ENCODE data around the gene ZNF12. TPM values are rescaled to one million over a fixed set of nuclear protein-coding genes. Genes with fewer than 3 reads are reported as not detected.
"Not testable (repeated sequence)": the region's sequence is repeated elsewhere in the genome, so short reads cannot be mapped to it uniquely, and the experiment has no call there.

The ZNF12 gene
- total RNA-seq (ENCODE audit: low replicate concordance), result 16.9 and 36.9 TPM in 2 replicates

GRCh38 chr7:6706666-6707407, at the start of gene ZNF12:
ZNF12 (minus strand) TSS chr7:6706947; CDS start chr7:6705173, 1,774 bp downstream.
- peak within 1 kb of the TSS; percentile 89 for H3K4me3 ChIP-seq (ENCODE audit: low read depth, low read length)
- TF ChIP-seq CTCF (IDR thresholded peaks at IDR 0.05; ENCODE audit: insufficient read depth, low read length), result no peak
- peak; percentile 92 for DNase-seq (ENCODE audit: low read depth)

- H3K4me3 ChIP-seq (ENCODE audit: low read depth, low read length); DNase-seq (ENCODE audit: low read depth): not testable (repeated sequence)
Observed at GRCh38 chr7:6753964-6754363, 47.2 kb upstream of the ZNF12 start, which contains the start of gene RSPH10B2. RSPH10B2 (plus strand) TSS chr7:6754103; CDS start chr7:6757678, 3,575 bp downstream.

- not testable (repeated sequence) for H3K4me3 ChIP-seq (ENCODE audit: low read depth, low read length); DNase-seq (ENCODE audit: low read depth)
Observed at GRCh38 chr7:6750173-6750572, 43.4 kb upstream of the ZNF12 start.

- DNase-seq (ENCODE audit: low read depth); H3K4me3 ChIP-seq (ENCODE audit: low read depth, low read length): not testable (repeated sequence)
Observed at GRCh38 chr7:6749335-6749734, 42.6 kb upstream of the ZNF12 start.

GRCh38 chr7:6744410-6745100, 37.8 kb upstream of the ZNF12 start:
- not testable (repeated sequence) for DNase-seq (ENCODE audit: low read depth); H3K4me3 ChIP-seq (ENCODE audit: low read depth, low read length)

GRCh38 chr7:6738415-6738814, 31.7 kb upstream of the ZNF12 start:
- not testable (repeated sequence) for DNase-seq (ENCODE audit: low read depth); H3K4me3 ChIP-seq (ENCODE audit: low read depth, low read length)

GRCh38 chr7:6730343-6730633, 23.5 kb upstream of the ZNF12 start:
- no peak for TF ChIP-seq CTCF (IDR thresholded peaks at IDR 0.05; ENCODE audit: insufficient read depth, low read length)
- no peak for DNase-seq (ENCODE audit: low read depth)

GRCh38 chr7:6729492-6730342, 23.0 kb upstream of the ZNF12 start:
- peak; percentile 91 for DNase-seq (ENCODE audit: low read depth)
- peak overlapping the region; percentile 87 for H3K4me3 ChIP-seq (ENCODE audit: low read depth, low read length)
- no peak for TF ChIP-seq CTCF (IDR thresholded peaks at IDR 0.05; ENCODE audit: insufficient read depth, low read length)

More at GRCh38 chr7:6730343-6730633, 23.5 kb upstream of the ZNF12 start:
- H3K4me3 ChIP-seq (ENCODE audit: low read depth, low read length), result peak overlapping the region; percentile 87

- H3K4me3 ChIP-seq (ENCODE audit: low read depth, low read length), result peak overlapping the region; percentile 87
- not testable (repeated sequence) for DNase-seq (ENCODE audit: low read depth)
Observed at GRCh38 chr7:6728893-6729491, 22.2 kb upstream of the ZNF12 start.

Measured in fibroblast of the aortic adventitia (primary cell).